Left ventricle myocardium inferior (tissue), 1 donor: ENCODE data around the gene BTBD9. TPM values are rescaled to one million over a fixed set of nuclear protein-coding genes. Genes with fewer than 3 reads are reported as not detected.

Experiments
- DNase-seq: peaks from one replicate; pipeline ENCODE4 v3.0.0-alpha.2; 2020
- H3K27ac ChIP-seq: fragments of 200-600 bp; replicated peaks from 2 replicates; pipeline ENCODE4 v1.8.0; 2021
- H3K27me3 ChIP-seq: fragments of 200-600 bp; 2 replicates; pipeline ENCODE4 v1.8.0; 2021; ENCODE audit warnings: low read depth
- H3K36me3 ChIP-seq: fragments of 200-600 bp; 2 replicates; pipeline ENCODE4 v1.8.0; 2021
- H3K4me1 ChIP-seq: fragments of 200-600 bp; 2 replicates; pipeline ENCODE4 v1.8.0; 2021
- H3K4me3 ChIP-seq: fragments of 200-600 bp; 2 replicates; pipeline ENCODE4 v1.8.0; 2021; ENCODE audit warnings: mild to moderate bottlenecking, moderate library complexity
- H3K9me3 ChIP-seq: fragments of 200-600 bp; replicated peaks from 2 replicates; pipeline ENCODE4 v1.8.0; 2021
- intact Hi-C: fragments of 100-400 bp; cut with micrococcal nuclease; formaldehyde crosslinking; loops from one replicate; pipeline ENCODE4 v1.11.0; 2022
- total RNA-seq: library from RNA; stranded (reverse); fragmentation: NEBNext Ultra II Directional; extraction: Animal tissue kit (Norgen Biotek cat#: 25700); gene quantifications from one replicate; pipeline ENCODE4 v1.2.1, GENCODE V29; 2021
- TF ChIP-seq, protein P1 (sequence below): fragments of 200-600 bp; IDR thresholded peaks from 2 replicates; pipeline ENCODE4 v1.8.0; 2021; ENCODE audit warnings: antibody characterized with exemption, mild to moderate bottlenecking, borderline replicate concordance
- donor health status: DM: no; HTN: yes; CAD: no; lungs with severe emphysema.

The BTBD9 gene
- total RNA-seq, 1 donor from 2014 or later = 16.5 TPM

DNA sequence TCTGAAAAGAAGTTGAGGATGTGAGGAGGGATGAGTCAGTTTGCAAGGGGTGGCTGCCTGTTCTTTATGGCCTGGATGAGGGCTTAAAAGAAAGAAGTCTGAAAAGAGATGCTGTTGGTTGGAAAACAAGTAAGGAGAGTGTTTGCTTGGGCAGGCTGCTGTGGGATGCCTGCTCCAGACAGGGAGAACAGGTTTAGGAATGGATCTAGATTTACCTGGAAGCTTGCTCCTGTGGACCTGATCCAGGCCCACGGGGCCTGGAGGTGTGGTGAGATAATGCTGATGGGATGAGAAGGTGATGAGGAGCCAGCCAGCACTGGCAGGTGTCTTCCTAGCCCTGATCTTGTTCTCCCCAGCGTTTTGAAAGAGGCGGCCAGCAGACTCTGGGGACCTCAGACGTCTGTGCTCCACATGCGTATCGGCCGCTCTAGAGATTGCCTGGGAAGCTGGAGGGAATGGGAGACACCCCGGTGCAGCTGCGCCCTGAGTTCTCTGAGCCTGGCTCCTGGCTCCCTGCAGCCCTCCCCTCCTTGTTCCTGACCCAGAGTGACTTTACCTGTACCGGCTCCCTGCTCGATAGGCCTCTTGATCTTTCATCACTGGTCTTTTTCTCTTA is 488.9 kb downstream of the BTBD9 start:
- peaks cover 18% of the 10 kb centered on the region for H3K36me3 ChIP-seq
- TF ChIP-seq, protein P1, sequence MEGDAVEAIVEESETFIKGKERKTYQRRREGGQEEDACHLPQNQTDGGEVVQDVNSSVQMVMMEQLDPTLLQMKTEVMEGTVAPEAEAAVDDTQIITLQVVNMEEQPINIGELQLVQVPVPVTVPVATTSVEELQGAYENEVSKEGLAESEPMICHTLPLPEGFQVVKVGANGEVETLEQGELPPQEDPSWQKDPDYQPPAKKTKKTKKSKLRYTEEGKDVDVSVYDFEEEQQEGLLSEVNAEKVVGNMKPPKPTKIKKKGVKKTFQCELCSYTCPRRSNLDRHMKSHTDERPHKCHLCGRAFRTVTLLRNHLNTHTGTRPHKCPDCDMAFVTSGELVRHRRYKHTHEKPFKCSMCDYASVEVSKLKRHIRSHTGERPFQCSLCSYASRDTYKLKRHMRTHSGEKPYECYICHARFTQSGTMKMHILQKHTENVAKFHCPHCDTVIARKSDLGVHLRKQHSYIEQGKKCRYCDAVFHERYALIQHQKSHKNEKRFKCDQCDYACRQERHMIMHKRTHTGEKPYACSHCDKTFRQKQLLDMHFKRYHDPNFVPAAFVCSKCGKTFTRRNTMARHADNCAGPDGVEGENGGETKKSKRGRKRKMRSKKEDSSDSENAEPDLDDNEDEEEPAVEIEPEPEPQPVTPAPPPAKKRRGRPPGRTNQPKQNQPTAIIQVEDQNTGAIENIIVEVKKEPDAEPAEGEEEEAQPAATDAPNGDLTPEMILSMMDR = no peak
- intact Hi-C loops = no loop called here

DNA sequence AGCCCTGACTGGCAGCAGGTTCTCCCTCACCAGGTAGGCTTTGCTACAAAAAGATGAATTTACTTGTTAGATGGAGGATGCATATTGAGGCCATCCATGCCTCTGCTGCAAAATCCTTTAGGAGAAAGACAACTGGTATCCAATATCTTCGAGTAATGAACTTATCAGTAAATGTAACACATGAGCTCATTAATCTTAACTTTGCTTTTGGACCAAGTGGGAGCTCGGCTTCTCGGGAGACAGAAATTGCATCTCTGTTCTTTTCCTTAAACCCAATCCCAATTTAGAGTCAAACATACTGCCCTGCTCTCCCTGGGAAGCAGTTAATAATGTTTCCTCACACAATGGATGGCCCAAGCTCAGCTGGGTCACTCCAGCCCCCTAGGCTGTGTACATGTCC is 489.7 kb downstream of the BTBD9 start:
- Histone ChIP-seq H3K27me3 (no peaks in the 10 kb centered on the region), H3K4me1 (peaks cover 35% of the 10 kb centered on the region), H3K9me3 (no peaks in the 10 kb centered on the region), H3K36me3 (peaks cover 18% of the 10 kb centered on the region), H3K27ac (no peak overlapping the region), H3K4me3 (no peak overlapping the region)
- DNase-seq = no peak
- TF ChIP-seq, protein P1 = no peak
- intact Hi-C loops = no loop called here

More for the DNA sequence above, 488.9 kb downstream of the BTBD9 start:
- no peaks in the 10 kb centered on the region for H3K27me3 ChIP-seq
- no peak for DNase-seq
- peaks cover 42% of the 10 kb centered on the region for H3K4me1 ChIP-seq
- H3K4me3 ChIP-seq = no peak overlapping the region
- no peak overlapping the region for H3K27ac ChIP-seq
- no peaks in the 10 kb centered on the region for H3K9me3 ChIP-seq

DNA sequence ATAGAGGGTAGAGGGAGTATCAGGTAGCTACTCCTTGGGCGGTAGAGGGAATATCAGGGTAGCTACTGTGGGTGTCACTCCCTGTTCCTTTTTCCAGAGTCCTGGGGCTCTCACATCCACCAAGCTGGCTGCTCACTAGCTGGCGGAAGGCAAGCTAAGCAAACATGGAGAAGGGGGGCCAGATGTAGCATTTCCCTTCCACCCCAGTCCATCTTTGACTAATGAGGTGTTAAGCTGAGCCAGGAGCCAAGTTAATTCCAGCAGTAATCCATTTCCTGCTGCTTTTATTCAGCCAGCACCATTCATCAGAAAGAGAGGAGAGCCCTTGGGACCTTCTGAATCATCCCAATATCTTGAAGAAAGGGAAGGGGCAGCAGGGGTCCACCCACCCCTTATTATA is 490.2 kb downstream of the BTBD9 start:
- H3K36me3 ChIP-seq = peaks cover 18% of the 10 kb centered on the region
- TF ChIP-seq, protein P1 = no peak
- H3K27me3 ChIP-seq = no peaks in the 10 kb centered on the region
- H3K9me3 ChIP-seq = no peaks in the 10 kb centered on the region
- intact Hi-C loops = no loop called here
- H3K27ac ChIP-seq = no peak overlapping the region
- no peak for DNase-seq
- H3K4me1 ChIP-seq = peaks cover 30% of the 10 kb centered on the region
- no peak overlapping the region for H3K4me3 ChIP-seq

DNA sequence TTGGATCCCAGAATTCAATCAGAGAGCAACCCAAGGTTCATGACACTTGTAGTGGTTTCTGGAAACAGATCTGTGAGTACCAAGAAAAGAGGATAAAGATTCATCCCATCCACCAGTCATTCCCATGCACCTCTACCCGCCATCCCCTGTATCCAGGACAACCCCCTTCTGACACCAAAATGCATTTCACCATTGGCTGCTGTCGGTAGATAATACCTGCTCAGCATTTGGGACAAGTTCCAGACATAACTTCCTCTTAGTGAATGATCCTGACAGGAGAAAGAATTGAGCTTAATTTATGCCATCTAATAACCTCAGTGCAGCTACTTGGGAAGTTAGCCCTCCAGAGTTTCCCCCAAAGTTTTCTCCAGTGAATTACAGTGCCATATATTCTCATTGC is 491.1 kb downstream of the BTBD9 start:
- Histone ChIP-seq H3K9me3 (no peaks in the 10 kb centered on the region), H3K27me3 (no peaks in the 10 kb centered on the region), H3K36me3 (peaks cover 18% of the 10 kb centered on the region), H3K27ac (no peak overlapping the region), H3K4me3 (no peak overlapping the region), H3K4me1 (peaks cover 26% of the 10 kb centered on the region)
- TF ChIP-seq, protein P1 = no peak
- DNase-seq = no peak
- intact Hi-C loops = no loop called here

DNA sequence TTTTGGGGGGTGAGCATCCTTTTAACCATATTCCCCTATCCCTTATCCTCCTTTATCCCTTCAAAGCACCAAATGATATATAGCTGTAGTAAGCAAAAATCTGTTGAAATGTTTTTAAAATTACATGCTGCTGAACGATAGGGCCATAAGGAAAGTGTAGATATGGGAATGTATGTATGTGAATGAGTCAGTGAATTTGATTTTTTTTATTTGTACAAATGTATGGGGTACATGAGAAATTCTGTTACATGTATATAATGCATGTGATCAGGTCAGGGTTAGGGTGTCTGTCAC is 493.0 kb downstream of the BTBD9 start:
- Histone ChIP-seq H3K9me3 (no peaks in the 10 kb centered on the region), H3K4me3 (no peak overlapping the region), H3K27me3 (no peaks in the 10 kb centered on the region), H3K4me1 (peaks cover 41% of the 10 kb centered on the region), H3K27ac (no peak overlapping the region), H3K36me3 (peaks cover 5% of the 10 kb centered on the region)
- no peak for DNase-seq
- TF ChIP-seq, protein P1 = no peak
- intact Hi-C loops = no loop called here
